GM18951 (cell line): ENCODE measurements around the gene CDK2AP2.
A peak's percentile ranks its signal among the peaks of the same experiment; 100 is the strongest.
"Not testable (repeated sequence)": the region's sequence is repeated elsewhere in the genome, so short reads cannot be mapped to it uniquely, and the experiment has no call there.

Source experiments
- POLR2A ChIP-seq: IDR thresholded peaks from 4 replicates; pipeline ENCODE4 v1.6.1; 2011; ENCODE audit warnings: mild to moderate bottlenecking; ENCODE audit not compliant: insufficient read length, insufficient read depth; ENCODE audit errors: extremely low read depth
- in situ Hi-C: fragments of 300-500 bp; cut with MboI; formaldehyde crosslinking; loops from one replicate; pipeline ENCODE4 v1.12.0; 2022; ENCODE audit warnings: low sequenced_read_pairs, mixed read lengths, inconsistent platforms; ENCODE audit not compliant: unreplicated experiment

CDK2AP2 gene

DNA sequence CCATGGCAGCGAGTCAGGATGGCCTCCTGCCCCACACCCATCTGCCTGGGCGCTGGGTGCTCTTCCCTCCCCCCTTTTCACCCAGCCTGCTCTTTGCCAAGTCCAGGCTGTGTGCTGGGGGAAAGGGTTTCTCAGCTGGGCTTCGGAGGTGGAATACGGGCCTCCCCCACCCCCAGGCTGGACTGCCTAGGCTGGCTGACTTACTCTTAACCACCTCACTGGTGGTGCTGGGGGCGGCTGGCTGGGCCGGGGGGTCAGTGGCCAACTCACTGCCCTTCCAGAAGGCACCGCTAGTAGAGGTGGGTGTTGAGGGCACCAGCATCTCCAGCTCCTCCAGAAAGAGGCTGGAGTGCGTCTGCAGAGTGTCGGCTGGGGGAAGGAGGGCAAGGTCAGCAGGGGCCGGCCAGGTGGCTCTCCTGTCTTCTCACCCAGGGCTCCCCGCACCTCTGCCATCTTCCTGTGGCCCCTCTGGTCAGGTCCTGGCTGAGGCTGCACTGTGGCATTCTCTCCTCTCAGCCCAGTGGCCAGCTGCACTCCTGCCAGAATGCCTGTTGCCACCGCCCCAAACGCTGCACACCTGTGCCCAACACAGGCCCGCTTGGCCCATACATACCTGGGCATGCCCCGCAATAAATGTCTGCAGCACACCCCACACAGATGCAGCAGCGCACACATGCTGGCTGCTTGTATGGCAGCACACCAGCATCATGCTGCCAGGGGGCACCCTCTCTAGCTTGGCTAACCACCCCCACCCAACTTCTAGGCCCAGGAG is 12.5 kb downstream of the CDK2AP2 start:
- in situ Hi-C loops, result no loop called here
- TF ChIP-seq POLR2A, result no peak

DNA sequence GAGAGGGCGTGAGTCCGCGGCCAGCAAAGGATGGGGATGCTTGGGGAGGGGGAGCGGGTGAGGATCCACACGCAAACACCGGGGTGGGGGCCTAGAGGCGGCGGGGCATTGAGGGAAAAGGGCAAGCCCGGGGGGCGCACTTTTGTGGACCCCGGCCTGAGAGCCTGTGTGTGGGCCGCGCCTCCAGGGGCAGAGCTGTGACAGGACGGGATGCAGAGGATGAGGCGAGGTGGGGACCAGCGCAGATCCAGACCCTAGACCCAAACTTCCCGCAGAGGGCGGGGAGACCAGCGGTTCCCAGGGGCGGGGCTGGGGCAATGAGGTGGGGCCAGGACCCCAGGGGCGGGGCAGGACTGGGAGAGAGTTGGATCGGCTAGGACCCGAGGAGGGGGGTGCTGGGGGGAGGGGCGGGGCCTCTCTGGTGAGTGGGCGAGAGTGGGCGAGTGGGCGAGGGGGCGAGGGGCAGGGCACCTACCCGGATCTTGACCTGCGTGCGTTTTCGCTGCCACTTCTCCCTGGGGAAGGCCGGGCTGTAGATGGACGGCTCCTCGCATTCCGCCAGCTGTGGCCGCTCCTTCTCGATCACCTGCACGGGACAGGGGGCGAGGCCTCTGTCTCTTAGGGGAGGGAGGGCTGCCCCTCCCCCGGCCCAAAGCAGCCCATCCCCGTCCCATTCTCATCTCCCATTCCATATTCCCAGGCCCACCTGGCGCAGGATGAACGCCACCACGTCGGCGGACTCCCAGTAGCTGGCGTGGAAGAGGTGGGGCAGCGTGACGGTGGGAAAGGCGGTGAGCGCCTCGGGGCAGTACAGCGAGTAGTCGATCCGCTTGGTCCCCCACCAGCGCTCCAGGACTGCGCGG is 13.4 kb downstream of the CDK2AP2 start:
- in situ Hi-C loops, result no loop called here
- no peak for TF ChIP-seq POLR2A

DNA sequence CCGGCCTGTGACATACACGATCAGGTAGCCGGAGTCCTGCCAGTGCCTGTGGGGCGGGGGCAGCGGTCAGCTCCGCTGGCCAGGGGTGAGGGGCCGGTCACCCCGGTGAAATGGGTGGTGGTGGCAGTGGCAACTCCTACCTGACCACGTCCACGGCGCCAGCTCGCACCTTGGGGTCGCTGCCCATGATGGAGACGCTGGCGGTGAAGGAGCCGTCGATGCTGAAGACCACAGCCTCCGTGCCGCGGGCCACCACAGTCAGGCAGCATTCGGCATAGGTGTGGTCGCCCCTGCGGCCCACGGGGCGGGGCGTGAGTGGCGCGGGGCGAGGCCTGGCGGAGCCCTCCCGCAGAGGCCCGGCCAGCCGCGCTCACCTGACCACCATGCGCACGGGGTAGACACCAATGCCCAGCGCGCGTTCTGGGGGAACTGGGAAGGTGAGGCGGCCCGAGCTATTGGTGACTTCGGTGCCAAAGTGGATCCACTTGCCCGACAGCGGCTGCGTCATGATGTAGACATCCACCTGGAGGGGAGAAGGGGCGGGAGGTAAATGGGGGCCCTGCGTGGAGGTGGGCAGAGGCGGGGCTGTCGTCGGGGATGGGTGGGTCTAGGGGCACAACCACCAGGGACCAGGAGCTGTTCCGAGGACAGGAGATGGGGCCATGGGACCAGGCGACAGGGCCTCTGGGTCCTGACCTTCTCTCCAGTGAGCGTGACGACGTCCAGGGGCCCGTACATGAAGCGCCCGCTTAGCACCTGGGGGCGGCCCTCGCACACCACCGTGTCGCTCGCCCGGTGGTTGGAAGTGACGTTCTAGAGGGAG is 14.2 kb downstream of the CDK2AP2 start:
- no peak for TF ChIP-seq POLR2A
- in situ Hi-C loops, result no loop called here

DNA sequence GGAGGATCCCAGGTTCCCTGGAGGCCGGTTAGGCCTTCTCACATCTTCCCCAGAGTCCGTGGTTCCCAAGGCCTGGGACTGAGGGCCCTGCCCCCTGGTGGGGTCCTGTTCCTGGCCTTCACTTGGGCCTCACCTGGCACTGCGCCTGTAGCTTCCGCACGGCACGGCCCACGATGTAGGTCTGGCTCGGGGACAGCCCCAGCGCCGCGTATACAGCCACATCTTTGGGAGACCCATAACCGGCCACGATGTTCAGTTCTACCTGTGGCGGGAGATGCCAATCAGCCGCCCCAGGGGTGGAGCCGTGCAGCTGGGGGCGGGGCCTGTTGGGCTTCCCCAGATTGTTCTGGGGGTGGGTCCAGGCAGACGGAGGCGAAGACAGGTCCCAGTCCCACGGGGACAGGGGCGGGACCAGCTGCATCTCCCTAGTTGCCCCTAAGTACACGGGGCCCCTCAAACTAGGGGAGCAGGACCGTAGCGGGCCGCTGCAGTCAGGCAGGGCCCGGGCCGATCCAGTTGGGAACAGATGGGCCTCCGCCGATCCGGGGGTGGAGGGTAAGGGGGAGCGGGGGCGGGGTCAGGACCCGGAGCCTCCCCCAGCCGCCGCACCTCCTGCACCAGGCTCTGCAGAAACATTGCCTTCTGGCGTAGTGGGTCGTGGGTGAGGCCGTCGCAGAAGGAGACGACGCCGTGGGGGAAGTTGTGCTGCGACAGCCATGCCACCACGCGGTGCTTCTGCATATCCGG is 15.0 kb downstream of the CDK2AP2 start:
- TF ChIP-seq POLR2A, result no peak
- in situ Hi-C loops, result no loop called here

DNA sequence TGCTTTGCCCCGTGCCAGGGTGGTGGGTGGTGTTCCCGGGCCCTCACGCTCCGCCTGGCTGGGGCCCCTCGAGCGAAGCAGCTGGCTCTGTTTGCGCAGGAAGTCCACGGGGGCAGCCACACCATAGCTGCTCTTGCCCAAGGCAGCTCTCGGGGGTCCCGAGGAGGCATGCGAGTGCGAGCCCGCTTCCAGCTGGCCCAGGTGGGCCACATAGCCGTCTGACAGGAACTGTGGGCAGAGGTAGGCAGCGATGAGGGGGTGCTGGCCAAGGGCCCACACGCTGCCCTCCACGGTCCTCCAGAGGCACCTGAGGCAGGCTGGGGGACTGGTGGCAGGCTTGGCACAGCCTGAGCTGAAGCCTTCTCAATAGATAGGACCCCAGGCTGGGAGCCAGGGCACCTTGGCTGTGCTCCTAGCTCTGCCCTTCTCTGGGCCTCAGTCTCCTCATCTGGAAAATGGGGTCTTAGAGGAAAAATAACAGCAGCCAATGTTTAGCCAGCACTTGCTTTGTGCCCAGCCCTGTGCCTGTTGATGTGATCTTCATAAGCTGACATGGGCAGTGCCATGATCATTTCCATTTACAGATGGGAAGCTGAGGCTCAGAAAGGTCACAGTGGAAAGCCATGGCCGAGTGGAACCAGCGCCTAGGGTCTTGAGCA is 15.8 kb downstream of the CDK2AP2 start:
- in situ Hi-C loops, result no loop called here

DNA sequence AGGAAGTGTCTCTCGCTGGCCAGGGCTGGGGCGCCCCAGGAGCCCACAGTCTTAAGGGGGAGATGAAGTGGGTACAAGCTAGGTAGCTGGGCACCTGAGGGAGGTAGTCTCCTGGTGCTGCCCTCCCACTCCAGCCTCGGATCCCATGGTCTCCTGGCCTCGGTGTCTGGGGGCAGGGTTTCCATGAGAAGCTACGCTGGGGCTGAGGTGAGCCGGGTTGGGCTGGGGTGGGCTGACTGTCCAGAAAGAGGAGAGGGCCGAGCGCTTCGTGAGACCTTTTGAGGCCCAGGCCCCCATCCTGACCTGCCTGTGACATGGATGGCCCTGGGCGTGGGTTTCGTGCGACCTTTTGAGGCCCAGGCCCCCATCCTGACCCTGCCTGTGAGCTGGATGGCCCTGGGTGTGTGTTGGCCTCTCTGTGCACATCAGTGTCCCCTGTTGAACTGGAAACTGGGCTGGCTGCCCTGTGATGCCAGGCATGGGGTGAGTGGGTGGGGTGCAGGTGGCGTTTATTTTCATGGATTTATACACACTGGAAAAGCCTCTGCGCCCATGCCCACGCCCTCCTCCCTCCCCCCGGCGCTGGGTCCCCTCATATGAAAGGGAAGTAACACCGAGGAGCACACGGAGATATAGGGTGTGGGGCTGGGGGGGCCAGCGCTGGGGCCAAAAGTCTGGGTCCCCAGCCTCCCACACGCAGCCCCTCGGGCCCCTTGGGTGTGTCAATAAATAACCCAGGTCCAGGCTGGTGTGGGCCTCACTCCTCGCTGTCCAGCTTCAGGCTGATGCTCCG is 16.5 kb downstream of the CDK2AP2 start:
- in situ Hi-C loops, result no loop called here
- TF ChIP-seq POLR2A, result no peak

More for the DNA sequence above, 15.8 kb downstream of the CDK2AP2 start:
- TF ChIP-seq POLR2A, result no peak

DNA sequence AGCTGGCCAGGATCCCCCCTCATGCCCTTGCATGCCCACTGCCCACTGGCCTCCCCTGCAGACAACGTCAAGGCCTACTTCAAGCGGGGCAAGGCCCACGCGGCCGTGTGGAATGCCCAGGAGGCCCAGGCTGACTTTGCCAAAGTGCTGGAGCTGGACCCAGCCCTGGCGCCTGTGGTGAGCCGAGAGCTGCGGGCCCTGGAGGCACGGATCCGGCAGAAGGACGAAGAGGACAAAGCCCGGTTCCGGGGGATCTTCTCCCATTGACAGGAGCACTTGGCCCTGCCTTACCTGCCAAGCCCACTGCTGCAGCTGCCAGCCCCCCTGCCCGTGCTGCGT is 17.3 kb downstream of the CDK2AP2 start:
- TF ChIP-seq POLR2A, result no peak
- in situ Hi-C loops, result no loop called here

DNA sequence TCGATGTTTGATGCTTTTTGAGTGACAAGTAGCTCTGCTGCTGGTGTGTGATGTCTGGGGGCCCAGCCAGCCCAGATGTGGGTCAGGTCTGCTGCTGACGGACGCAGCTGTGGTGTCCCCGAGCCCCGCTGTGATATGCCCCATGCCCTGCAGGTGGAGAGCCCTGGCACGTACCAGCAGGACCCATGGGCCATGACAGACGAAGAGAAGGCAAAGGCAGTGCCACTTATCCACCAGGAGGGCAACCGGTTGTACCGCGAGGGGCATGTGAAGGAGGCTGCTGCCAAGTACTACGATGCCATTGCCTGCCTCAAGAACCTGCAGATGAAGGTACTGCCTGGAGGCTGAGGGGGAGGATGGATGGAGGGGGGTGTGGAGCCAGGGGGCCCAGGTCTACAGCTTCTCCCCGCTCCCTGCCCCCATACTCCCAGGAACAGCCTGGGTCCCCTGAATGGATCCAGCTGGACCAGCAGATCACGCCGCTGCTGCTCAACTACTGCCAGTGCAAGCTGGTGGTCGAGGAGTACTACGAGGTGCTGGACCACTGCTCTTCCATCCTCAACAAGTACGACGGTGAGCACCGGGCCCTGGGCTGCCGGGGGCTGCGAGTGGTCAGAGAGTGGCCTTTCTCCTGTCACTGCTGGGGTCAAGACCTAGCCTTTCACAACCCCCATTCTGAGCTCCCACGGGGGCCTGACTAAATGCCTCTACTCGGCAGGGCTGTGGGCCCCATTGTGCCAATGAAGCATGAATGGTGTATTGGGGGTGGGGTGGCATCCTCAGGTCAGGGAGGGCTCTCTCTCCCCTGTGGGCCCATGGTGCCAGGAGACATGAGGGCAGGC is 17.9 kb downstream of the CDK2AP2 start:
- in situ Hi-C loops, result no loop called here
- TF ChIP-seq POLR2A, result peak; percentile 7

DNA sequence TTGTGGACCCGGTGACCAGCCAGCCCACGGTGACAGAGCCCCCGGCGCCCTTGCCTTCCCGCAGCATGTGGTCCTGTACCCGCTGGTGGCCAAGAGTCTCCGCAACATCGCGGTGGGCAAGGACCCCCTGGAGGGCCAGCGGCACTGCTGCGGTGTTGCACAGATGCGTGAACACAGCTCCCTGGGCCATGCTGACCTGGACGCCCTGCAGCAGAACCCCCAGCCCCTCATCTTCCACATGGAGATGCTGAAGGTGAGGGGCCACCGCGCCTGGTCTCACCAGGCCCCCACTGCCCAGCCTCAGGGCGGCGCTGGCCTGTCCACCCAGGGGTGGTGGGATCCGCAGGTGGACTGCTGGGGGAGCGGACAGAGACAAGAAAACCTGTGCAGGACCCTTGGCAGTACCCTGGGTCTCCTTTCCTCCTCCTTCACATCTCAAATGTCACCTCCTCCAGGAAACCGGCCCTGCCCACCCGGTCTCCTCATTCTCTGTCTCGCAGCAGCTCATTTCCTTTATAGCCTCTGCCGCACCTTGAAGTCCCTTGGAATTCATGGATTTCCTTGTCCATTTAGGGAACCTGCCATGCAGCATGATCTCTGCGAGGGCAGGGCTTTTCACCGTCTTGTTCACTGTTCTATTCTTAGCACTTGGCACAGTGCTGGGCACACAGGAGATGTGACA is 18.6 kb downstream of the CDK2AP2 start:
- no peak for TF ChIP-seq POLR2A
- in situ Hi-C loops, result no loop called here

DNA sequence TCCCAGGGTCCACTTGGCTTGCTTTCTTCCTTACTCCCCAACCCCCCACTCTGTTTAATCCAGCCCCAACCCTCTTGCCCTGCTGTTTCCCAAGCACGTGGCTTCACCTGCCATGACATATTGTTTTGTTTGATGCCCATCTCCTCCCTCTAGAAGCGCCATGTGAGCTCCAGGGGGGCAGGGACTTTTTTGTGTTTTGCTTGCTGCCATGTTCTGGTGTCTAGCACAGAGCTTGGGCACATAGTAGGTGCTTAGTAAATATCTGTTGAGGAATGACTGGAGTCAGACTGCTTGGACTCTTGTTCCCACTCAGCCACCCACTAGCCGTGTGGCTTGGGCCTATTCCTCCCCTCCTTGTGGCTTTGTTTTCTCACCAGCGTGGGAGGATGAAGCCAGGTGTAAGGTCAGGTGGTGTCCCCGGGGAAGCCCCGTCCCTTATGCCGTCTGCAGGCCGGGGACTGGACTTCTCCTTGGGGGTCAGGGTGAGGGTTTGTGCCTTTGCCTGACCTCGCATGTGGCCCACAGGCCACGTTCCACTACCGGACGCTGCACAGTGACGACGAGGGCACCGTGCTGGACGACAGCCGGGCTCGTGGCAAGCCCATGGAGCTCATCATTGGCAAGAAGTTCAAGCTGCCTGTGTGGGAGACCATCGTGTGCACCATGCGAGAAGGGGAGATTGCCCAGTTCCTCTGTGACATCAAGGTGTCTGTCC is 21.3 kb downstream of the CDK2AP2 start:
- no peak for TF ChIP-seq POLR2A
- in situ Hi-C loops, result no loop called here

DNA sequence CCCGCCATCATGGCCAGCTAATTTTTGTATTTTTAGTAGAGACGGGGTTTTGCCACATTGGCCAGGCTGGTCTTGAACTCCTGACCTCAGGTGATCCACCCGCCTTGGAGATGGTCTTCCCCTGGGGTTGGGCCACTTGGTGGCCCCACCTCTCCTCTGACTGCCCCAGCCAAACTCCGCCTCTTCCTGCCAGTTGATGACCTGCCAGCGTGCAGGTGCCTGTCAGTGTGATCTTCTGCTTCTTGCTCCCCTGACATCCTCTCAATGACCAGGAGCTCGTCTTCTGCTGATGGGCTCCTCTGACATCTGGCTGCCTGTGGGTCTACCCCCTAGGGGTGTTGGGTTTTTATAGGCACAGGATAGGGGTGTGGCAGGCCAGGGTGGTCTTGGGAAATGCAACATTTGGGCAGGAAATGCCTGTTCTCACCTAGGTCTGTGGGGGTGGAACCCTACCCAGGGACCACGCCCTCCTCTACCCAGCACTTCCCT is 22.0 kb downstream of the CDK2AP2 start:
- peak; percentile 59 for TF ChIP-seq POLR2A
- in situ Hi-C loops, result not testable (repeated sequence)
